ENCODE measurements around the gene MCC.

Gene MCC

GRCh38 chr5:113213551-113214425, 274.5 kb downstream of the MCC start:
- Histone ChIP-seq H3K4me3 (ENCODE audit: insufficient read length, low read depth) (no peak overlapping the region), H3K9me3 (ENCODE audit: insufficient read depth, low read length) (no peaks in the 10 kb centered on the region), H3K9ac (ENCODE audit: insufficient read length, low read depth) (no peak overlapping the region), H3K27me3 (ENCODE audit: insufficient read depth, insufficient read length) (no peaks in the 10 kb centered on the region), H3K36me3 (ENCODE audit: insufficient read depth, insufficient read length, low read length) (no peaks in the 10 kb centered on the region), H3K4me1 (ENCODE audit: insufficient read depth, insufficient read length) (no peaks in the 10 kb centered on the region)
- TF ChIP-seq ZNF274 (IDR thresholded peaks at IDR 0.05; ENCODE audit: low read depth, low read length) (no peak), YY1 (IDR thresholded peaks at IDR 0.05; ENCODE audit: insufficient read depth, insufficient read length) (no peak), SUZ12 (IDR thresholded peaks at IDR 0.05; ENCODE audit: extremely low read depth, insufficient read depth, insufficient read length) (no peak)
- no peak for DNase-seq (ENCODE audit: low read depth, low spot score)

- no peak overlapping the region for H3K9ac ChIP-seq (ENCODE audit: insufficient read length, low read depth)
- H3K36me3 ChIP-seq (ENCODE audit: insufficient read depth, insufficient read length, low read length): no peaks in the 10 kb centered on the region
- no peaks in the 10 kb centered on the region for H3K9me3 ChIP-seq (ENCODE audit: insufficient read depth, low read length)
- H3K4me1 ChIP-seq (ENCODE audit: insufficient read depth, insufficient read length): no peaks in the 10 kb centered on the region
- no peak for DNase-seq (ENCODE audit: low read depth, low spot score)
- H3K4me3 ChIP-seq (ENCODE audit: insufficient read length, low read depth): no peak overlapping the region
- TF ChIP-seq ZNF274 (IDR thresholded peaks at IDR 0.05; ENCODE audit: low read depth, low read length) (no peak), SUZ12 (IDR thresholded peaks at IDR 0.05; ENCODE audit: extremely low read depth, insufficient read depth, insufficient read length) (no peak), YY1 (IDR thresholded peaks at IDR 0.05; ENCODE audit: insufficient read depth, insufficient read length) (no peak)
- no peaks in the 10 kb centered on the region for H3K27me3 ChIP-seq (ENCODE audit: insufficient read depth, insufficient read length)
These were observed 275.9 kb downstream of the MCC start for GRCh38 chr5:113212244-113212920.

GRCh38 chr5:113209498-113209897, 278.8 kb downstream of the MCC start:
- H3K27me3 ChIP-seq (ENCODE audit: insufficient read depth, insufficient read length): no peaks in the 10 kb centered on the region
- DNase-seq (ENCODE audit: low read depth, low spot score): no peak
- H3K9ac ChIP-seq (ENCODE audit: insufficient read length, low read depth): no peak overlapping the region
- no peaks in the 10 kb centered on the region for H3K36me3 ChIP-seq (ENCODE audit: insufficient read depth, insufficient read length, low read length)
- TF ChIP-seq SUZ12 (IDR thresholded peaks at IDR 0.05; ENCODE audit: extremely low read depth, insufficient read depth, insufficient read length) (no peak), ZNF274 (IDR thresholded peaks at IDR 0.05; ENCODE audit: low read depth, low read length) (no peak), YY1 (IDR thresholded peaks at IDR 0.05; ENCODE audit: insufficient read depth, insufficient read length) (no peak)
- no peak overlapping the region for H3K4me3 ChIP-seq (ENCODE audit: insufficient read length, low read depth)
- H3K9me3 ChIP-seq (ENCODE audit: insufficient read depth, low read length): no peaks in the 10 kb centered on the region
- no peaks in the 10 kb centered on the region for H3K4me1 ChIP-seq (ENCODE audit: insufficient read depth, insufficient read length)

- Histone ChIP-seq H3K9ac (ENCODE audit: insufficient read length, low read depth) (no peak overlapping the region), H3K4me1 (ENCODE audit: insufficient read depth, insufficient read length) (peaks cover 3% of the 10 kb centered on the region), H3K4me3 (ENCODE audit: insufficient read length, low read depth) (no peak overlapping the region), H3K27me3 (ENCODE audit: insufficient read depth, insufficient read length) (no peaks in the 10 kb centered on the region), H3K36me3 (ENCODE audit: insufficient read depth, insufficient read length, low read length) (no peaks in the 10 kb centered on the region), H3K9me3 (ENCODE audit: insufficient read depth, low read length) (no peaks in the 10 kb centered on the region)
- TF ChIP-seq SUZ12 (IDR thresholded peaks at IDR 0.05; ENCODE audit: extremely low read depth, insufficient read depth, insufficient read length) (no peak), YY1 (IDR thresholded peaks at IDR 0.05; ENCODE audit: insufficient read depth, insufficient read length) (no peak), ZNF274 (IDR thresholded peaks at IDR 0.05; ENCODE audit: low read depth, low read length) (no peak)
- DNase-seq (ENCODE audit: low read depth, low spot score): no peak
These were observed 282.4 kb downstream of the MCC start for GRCh38 chr5:113205807-113206206.

- H3K9ac ChIP-seq (ENCODE audit: insufficient read length, low read depth): no peak overlapping the region
- H3K9me3 ChIP-seq (ENCODE audit: insufficient read depth, low read length): no peaks in the 10 kb centered on the region
- no peak for DNase-seq (ENCODE audit: low read depth, low spot score)
- no peak overlapping the region for H3K4me3 ChIP-seq (ENCODE audit: insufficient read length, low read depth)
- H3K36me3 ChIP-seq (ENCODE audit: insufficient read depth, insufficient read length, low read length): no peaks in the 10 kb centered on the region
- peaks cover 3% of the 10 kb centered on the region for H3K4me1 ChIP-seq (ENCODE audit: insufficient read depth, insufficient read length)
- H3K27me3 ChIP-seq (ENCODE audit: insufficient read depth, insufficient read length): no peaks in the 10 kb centered on the region
- TF ChIP-seq SUZ12 (IDR thresholded peaks at IDR 0.05; ENCODE audit: extremely low read depth, insufficient read depth, insufficient read length) (no peak), YY1 (IDR thresholded peaks at IDR 0.05; ENCODE audit: insufficient read depth, insufficient read length) (no peak), ZNF274 (IDR thresholded peaks at IDR 0.05; ENCODE audit: low read depth, low read length) (no peak)
These were observed 282.9 kb downstream of the MCC start for GRCh38 chr5:113205323-113205722.

GRCh38 chr5:113204525-113205161, 283.6 kb downstream of the MCC start:
- Histone ChIP-seq H3K4me3 (ENCODE audit: insufficient read length, low read depth) (no peak overlapping the region), H3K4me1 (ENCODE audit: insufficient read depth, insufficient read length) (peaks cover 3% of the 10 kb centered on the region), H3K27me3 (ENCODE audit: insufficient read depth, insufficient read length) (no peaks in the 10 kb centered on the region), H3K9me3 (ENCODE audit: insufficient read depth, low read length) (no peaks in the 10 kb centered on the region), H3K36me3 (ENCODE audit: insufficient read depth, insufficient read length, low read length) (no peaks in the 10 kb centered on the region), H3K9ac (ENCODE audit: insufficient read length, low read depth) (no peak overlapping the region)
- no peak for TF ChIP-seq ZNF274 (IDR thresholded peaks at IDR 0.05; ENCODE audit: low read depth, low read length)
- TF ChIP-seq YY1 (IDR thresholded peaks at IDR 0.05; ENCODE audit: insufficient read depth, insufficient read length): no peak
- TF ChIP-seq SUZ12 (IDR thresholded peaks at IDR 0.05; ENCODE audit: extremely low read depth, insufficient read depth, insufficient read length): no peak
- DNase-seq (ENCODE audit: low read depth, low spot score): no peak

- no peak for TF ChIP-seq YY1 (IDR thresholded peaks at IDR 0.05; ENCODE audit: insufficient read depth, insufficient read length)
- no peak for TF ChIP-seq SUZ12 (IDR thresholded peaks at IDR 0.05; ENCODE audit: extremely low read depth, insufficient read depth, insufficient read length)
- no peak for TF ChIP-seq ZNF274 (IDR thresholded peaks at IDR 0.05; ENCODE audit: low read depth, low read length)
- Histone ChIP-seq H3K4me1 (ENCODE audit: insufficient read depth, insufficient read length) (peaks cover 3% of the 10 kb centered on the region), H3K4me3 (ENCODE audit: insufficient read length, low read depth) (no peak overlapping the region), H3K36me3 (ENCODE audit: insufficient read depth, insufficient read length, low read length) (no peaks in the 10 kb centered on the region), H3K27me3 (ENCODE audit: insufficient read depth, insufficient read length) (no peaks in the 10 kb centered on the region), H3K9ac (ENCODE audit: insufficient read length, low read depth) (no peak overlapping the region), H3K9me3 (ENCODE audit: insufficient read depth, low read length) (no peaks in the 10 kb centered on the region)
- DNase-seq (ENCODE audit: low read depth, low spot score): no peak
These were observed 284.3 kb downstream of the MCC start for GRCh38 chr5:113203916-113204315.
